GM08714 (cell line): ENCODE results near the gene LCE3C.
"Not testable (repeated sequence)": the region's sequence is repeated elsewhere in the genome, so short reads cannot be mapped to it uniquely, and the experiment has no call there.

ENCODE experiments used
- H3K4me3 ChIP-seq: fragments of 200-500 bp; sonication (Bioruptor generic); 2 replicates; pipeline ENCODE4 v1.5.1; 2014; ENCODE audit warnings: mild to moderate bottlenecking, low read length, inconsistent platforms
- ZNF274 ChIP-seq: IDR thresholded peaks from 2 replicates; pipeline ENCODE4 v1.6.1; 2012; ENCODE audit warnings: mild to moderate bottlenecking, low read depth, low read length

LCE3C gene

GRCh38 chr1:152599934-152600333 is at the start of gene LCE3C:
Gene LCE3C (plus strand): TSS chr1:152600234. CDS start chr1:152600732, 498 bp downstream.
- H3K4me3 ChIP-seq = no peak within 1 kb of the TSS
- no peak for TF ChIP-seq ZNF274

GRCh38 chr1:152565115-152565514 is 34.9 kb upstream of the LCE3C start:
- H3K4me3 ChIP-seq = no peak overlapping the region
- TF ChIP-seq ZNF274 = no peak

DNA sequence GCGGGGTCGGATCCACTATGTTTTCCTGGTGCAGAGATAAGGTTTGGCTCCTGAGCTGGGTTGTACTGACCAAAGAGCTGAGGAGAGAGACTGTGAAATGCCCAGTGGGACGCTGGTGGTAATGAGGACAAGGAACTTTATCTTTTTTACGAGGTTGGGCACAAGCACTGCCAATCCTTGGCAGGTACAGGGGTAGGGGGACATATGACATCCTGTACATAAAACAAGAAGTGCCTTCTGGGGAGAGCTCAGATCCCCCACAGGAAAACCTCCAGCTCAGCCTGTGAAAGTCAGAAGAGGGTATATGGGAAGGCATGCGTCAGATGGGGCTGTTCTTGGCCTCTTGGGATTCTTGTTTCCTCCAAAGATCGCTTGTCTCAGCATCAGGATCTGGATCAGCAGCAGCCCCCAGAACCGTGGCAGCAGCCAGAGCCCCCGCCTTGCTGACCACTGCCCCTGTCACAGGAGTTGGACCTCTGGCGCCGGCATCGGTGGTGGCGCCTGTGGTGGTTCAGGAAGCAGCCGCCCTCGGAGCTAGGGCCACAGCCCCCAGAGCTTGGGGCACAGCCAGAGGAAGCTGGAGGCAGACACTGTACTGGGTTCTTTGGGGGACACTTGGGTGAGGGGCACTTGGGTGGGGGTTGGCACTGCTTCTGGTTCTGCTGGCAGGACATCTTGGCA is 34.4 kb upstream of the LCE3C start:
- no peak overlapping the region for H3K4me3 ChIP-seq
- TF ChIP-seq ZNF274 = no peak

GRCh38 chr1:152566681-152567080 is 33.4 kb upstream of the LCE3C start, which contains the start of gene LCE3E:
Gene LCE3E (minus strand): TSS chr1:152566780. CDS start chr1:152566208, 572 bp downstream.
- no peak within 1 kb of the TSS for H3K4me3 ChIP-seq
- TF ChIP-seq ZNF274 = no peak

DNA sequence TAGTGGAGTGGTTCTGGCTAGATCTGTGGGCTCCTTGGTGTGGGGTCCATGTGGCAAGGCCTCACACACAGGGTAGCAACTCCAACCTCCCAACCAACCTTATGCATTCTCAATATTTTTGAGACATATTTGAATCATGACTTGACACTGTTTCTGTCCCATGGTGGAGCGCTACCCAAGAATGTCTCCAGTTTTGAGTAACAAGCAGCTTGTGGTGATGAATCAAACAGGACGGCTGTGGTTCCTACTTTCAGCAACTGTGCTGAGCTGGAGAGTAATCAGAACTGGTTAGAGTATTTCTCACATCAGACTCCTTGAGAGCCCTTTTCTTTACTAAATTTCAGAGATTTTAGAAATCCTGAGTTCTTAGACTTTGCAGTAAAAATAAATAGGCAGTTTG is 22.9 kb upstream of the LCE3C start:
- TF ChIP-seq ZNF274 = no peak
- H3K4me3 ChIP-seq = no peak overlapping the region

DNA sequence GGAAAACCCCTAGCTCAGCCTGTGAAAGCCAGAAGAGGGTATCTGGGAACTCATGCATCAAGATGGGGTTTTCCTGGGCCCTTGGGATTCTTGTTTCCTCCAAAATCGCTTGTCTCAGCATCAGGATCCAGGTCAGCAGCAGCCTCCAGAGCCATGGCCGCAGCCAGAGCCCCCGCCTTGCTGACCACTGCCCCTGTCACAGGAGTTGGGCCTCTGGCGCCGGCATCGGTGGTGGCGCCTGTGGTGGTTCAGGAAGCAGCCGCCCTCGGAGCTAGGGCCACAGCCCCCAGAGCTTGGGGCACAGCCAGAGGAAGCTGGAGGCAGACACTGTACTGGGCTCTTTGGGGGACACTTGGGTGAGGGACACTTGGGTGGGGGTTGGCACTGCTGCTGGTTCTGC is 20.5 kb upstream of the LCE3C start:
- not testable (repeated sequence) for H3K4me3 ChIP-seq

DNA sequence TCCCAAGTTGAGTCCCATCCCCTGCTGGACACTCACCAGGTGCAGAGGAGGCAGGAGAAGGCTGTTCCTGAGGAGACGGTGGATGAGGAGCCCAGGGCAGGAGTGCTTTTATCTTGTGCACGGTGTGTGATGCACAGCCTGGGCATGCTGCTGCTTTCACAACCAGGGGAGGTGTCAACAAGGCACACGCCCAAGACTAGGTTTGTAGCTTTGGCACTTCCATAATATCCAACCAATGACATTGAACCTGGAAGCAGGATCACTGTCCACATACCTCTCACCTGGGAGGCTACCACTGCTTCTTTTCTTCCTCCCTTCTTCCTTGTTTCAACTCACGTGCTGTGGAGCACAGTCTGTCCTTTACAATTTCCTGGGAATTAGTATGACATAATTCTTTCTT is 19.6 kb upstream of the LCE3C start, which contains the start of gene LCE3D:
Gene LCE3D (minus strand): TSS at position 84 of the 400 bp plus-strand sequence. CDS start 580 bp downstream, outside the sequence.
- no peak for TF ChIP-seq ZNF274
- no peak within 1 kb of the TSS for H3K4me3 ChIP-seq

- no peak overlapping the region for H3K4me3 ChIP-seq
- no peak for TF ChIP-seq ZNF274
Measured at GRCh38 chr1:152582647-152583046, 17.4 kb upstream of the LCE3C start.

DNA sequence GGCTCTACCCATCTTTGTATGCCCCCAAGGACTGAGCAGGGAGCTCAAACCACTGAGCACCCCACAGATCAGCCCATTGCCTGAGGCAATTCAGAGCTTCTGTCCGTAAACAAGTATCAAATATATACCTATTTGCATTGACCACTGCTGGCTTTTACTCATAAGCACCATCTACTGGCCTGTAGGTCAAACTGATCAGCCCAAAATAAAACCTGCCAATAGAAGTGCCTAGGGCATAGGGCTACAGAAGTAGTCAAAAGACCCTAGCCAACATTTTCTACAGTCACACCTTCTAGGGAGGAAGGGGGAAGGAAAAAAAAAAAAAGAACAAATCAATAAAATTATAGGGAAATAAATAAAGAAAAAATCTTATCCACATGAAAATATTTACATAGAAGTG is 14.4 kb upstream of the LCE3C start:
- no peak for TF ChIP-seq ZNF274
- H3K4me3 ChIP-seq = no peak overlapping the region

DNA sequence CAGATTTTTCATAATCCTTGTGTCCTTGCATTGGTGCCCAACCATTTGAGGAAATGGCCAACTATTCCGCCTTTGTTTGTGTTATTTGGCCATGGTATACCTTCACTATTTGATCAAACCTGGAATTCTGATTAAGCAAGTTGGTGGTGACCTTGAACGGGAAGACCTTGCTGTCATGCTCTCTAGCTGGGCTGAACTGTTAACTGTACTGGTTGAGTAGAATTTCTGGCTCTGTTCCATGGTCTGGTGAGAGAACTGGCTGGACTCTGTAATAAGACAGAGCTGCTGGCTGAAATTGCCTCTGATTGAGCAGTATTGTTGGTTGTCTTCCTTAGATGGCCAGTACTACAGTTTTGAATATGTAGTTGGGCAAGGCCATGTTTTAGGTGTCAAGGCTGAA is 3.0 kb upstream of the LCE3C start:
- H3K4me3 ChIP-seq = no peak overlapping the region
- TF ChIP-seq ZNF274 = no peak

- TF ChIP-seq ZNF274 = no peak
- no peak within 1 kb of the TSS for H3K4me3 ChIP-seq
Measured at GRCh38 chr1:152613511-152613910, 13.5 kb downstream of the LCE3C start, which contains the start of gene LCE3B. Gene LCE3B (plus strand): TSS chr1:152613811. CDS start chr1:152613811, 0 bp downstream.

GRCh38 chr1:152621993-152622392 is 22.0 kb downstream of the LCE3C start:
- H3K4me3 ChIP-seq = no peak overlapping the region
- TF ChIP-seq ZNF274 = no peak

- H3K4me3 ChIP-seq = no peak within 1 kb of the TSS
- no peak for TF ChIP-seq ZNF274
Measured at GRCh38 chr1:152622803-152623202, 22.8 kb downstream of the LCE3C start, which contains the start of gene LCE3A. Gene LCE3A (minus strand): TSS chr1:152623103. CDS start chr1:152623103, 0 bp downstream.

DNA sequence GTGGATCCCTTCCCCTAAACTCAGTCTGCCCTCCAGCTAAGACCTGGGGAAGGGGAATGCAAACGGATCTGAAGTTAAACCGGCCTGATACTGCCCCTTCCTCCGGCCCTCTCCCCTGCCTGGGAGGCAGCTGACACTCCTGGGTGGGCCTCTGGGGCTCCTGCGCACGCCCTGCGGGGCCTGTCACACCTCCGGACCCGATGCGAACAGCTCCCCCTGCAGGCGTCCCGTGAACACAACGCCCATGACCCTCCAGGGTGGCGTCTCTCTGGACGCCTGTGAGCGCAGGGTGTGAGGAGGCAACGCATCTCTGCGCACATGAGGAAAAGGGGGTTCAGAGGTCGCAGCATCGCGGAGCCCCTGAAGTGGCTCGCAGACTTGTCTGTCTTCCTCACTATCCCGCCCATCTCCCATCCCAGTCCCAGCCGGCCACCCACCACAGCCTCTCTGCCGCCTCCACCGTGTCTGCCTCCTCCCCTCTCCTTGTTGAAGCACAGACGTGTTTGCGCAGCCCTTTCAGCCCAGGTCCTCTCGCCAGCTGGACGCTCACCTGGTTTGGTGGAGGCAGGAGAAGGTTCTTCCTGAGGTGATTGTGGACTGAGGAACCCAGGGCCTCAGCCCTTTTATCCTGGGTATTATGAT is 23.3 kb downstream of the LCE3C start:
- no peak overlapping the region for H3K4me3 ChIP-seq
- TF ChIP-seq ZNF274 = no peak

DNA sequence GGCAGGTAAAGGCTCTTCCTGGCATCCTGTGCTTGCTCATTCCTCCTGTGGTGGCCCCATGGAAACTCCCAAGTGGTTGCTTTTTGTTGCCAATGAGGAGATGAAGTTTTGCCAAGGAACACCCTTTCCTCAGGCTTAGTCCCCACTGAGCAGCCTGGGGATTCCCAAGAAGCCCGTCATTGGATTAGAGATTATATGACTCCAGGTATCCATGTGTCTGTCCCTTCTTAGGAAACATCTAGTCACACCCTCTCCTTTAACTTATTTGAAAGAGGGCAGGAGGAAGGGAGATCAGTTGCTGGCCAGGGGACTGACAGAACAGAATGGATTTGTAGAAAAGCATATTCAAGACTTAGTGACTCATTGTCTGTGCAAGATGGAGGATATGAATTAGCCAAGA is 26.7 kb downstream of the LCE3C start:
- H3K4me3 ChIP-seq = no peak overlapping the region
- no peak for TF ChIP-seq ZNF274
